ENCODE data around the gene CD9.

The CD9 gene

GRCh38 chr12:6181583-6182278, 18.5 kb upstream of the CD9 start:
- no peak for ATAC-seq (ENCODE audit: insufficient read depth, low read depth)
- TF ChIP-seq, protein P1, sequence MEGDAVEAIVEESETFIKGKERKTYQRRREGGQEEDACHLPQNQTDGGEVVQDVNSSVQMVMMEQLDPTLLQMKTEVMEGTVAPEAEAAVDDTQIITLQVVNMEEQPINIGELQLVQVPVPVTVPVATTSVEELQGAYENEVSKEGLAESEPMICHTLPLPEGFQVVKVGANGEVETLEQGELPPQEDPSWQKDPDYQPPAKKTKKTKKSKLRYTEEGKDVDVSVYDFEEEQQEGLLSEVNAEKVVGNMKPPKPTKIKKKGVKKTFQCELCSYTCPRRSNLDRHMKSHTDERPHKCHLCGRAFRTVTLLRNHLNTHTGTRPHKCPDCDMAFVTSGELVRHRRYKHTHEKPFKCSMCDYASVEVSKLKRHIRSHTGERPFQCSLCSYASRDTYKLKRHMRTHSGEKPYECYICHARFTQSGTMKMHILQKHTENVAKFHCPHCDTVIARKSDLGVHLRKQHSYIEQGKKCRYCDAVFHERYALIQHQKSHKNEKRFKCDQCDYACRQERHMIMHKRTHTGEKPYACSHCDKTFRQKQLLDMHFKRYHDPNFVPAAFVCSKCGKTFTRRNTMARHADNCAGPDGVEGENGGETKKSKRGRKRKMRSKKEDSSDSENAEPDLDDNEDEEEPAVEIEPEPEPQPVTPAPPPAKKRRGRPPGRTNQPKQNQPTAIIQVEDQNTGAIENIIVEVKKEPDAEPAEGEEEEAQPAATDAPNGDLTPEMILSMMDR (IDR thresholded peaks at IDR 0.05; ENCODE audit: borderline replicate concordance, extremely low read depth, low read length, poor library complexity, severe bottlenecking): no peak
- no peak for TF ChIP-seq EZH2 (IDR thresholded peaks at IDR 0.05; ENCODE audit: borderline replicate concordance, low read depth, low read length, severe bottlenecking)
- no peak for DNase-seq
- no peaks in the 10 kb centered on the region for H4K20me1 ChIP-seq (ENCODE audit: insufficient read depth, low read length)
- no peaks in the 10 kb centered on the region for H3K4me1 ChIP-seq (ENCODE audit: insufficient read depth, low read length)
- no peaks in the 10 kb centered on the region for H3K79me2 ChIP-seq (ENCODE audit: insufficient read depth, low read length)
- no peak overlapping the region for H3K4me3 ChIP-seq (ENCODE audit: low read depth in 1 of 2, low read length in 2 of 2)
- no peaks in the 10 kb centered on the region for H3K36me3 ChIP-seq (ENCODE audit: insufficient read depth, low read length)
- no peaks in the 10 kb centered on the region for H3K9me3 ChIP-seq (ENCODE audit: insufficient read depth, low read length, severe bottlenecking)
- no peak overlapping the region for H3K9ac ChIP-seq (ENCODE audit: low read depth, low read length)
- no peak overlapping the region for H3K27ac ChIP-seq (ENCODE audit: low read length)
- H3K4me2 ChIP-seq (ENCODE audit: insufficient read depth, low read length): no peak overlapping the region
- no peak overlapping the region for H2AFZ ChIP-seq (ENCODE audit: low read depth, low read length)
- H3K27me3 ChIP-seq (ENCODE audit: insufficient read depth, low read length, poor library complexity): peaks cover 9% of the 10 kb centered on the region

DNA sequence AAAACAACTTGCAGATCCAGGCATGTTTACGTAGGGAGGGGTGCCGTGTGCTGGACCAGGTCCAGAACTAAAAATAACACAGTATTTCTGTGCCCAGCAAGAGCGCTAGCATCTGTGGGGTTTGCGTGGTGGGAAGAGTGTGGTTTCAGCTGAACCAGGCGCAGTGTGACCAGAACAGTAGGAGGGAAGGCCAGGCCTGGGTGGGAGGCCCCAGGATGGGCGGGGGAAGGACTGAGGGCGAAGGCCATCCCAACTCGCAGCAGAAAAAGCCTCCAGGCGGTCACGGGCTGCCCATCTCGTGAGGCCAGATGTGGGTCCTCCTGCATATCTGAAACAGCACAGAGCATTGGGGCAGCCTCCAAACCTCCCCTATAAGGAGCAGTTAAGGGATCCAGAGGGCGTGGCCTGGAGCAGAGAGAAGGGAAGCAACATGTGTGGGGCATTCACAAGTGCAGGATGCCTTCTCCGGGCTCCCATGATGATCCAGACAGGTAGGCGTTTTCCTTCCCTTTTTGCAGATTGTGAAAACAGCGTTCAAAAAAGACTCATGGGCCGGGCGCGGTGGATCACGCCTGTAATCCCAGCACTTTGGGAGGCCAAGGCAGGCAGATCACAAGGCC, 17.8 kb upstream of the CD9 start:
- no peak overlapping the region for H3K4me2 ChIP-seq (ENCODE audit: insufficient read depth, low read length)
- ATAC-seq (ENCODE audit: insufficient read depth, low read depth): no peak

DNA sequence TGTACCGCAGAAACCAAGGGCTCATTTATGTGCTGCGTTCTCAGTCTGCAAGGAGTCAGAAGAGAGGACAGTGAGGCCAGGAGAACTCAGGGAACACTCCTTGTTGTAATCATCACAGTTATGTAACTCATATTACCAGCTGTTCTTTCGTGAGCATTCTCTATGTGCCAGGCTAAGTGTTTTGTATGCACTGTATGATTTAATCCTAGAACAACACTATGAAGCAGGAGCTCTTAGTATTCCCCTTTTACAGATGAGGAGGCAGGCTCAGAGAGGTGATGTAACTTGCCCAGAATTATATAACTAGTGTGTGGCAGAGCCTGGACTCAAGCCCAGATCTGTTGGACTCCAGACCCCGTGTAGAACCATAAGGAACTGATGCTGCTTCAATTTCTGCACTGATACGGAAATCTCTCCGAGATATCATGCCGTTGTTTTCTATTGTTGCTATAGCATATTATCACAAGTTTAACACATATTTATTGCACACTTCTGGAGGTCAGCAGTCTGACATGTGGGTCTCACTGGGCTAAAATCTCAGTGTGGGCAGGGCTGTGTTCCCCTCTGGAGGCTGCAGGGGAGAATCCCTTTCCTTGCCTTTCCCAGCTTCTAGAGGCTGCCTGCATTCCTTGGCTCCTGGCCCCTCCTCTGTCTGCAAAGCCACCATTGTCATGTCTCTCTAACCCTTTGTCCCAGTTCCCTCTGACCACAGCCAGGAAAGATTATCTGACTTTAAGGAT, 16.3 kb upstream of the CD9 start:
- H3K27ac ChIP-seq (ENCODE audit: low read length): no peak overlapping the region
- H3K36me3 ChIP-seq (ENCODE audit: insufficient read depth, low read length): no peaks in the 10 kb centered on the region
- no peak overlapping the region for H3K9ac ChIP-seq (ENCODE audit: low read depth, low read length)
- H4K20me1 ChIP-seq (ENCODE audit: insufficient read depth, low read length): no peaks in the 10 kb centered on the region
- H3K4me1 ChIP-seq (ENCODE audit: insufficient read depth, low read length): no peaks in the 10 kb centered on the region
- peaks cover 8% of the 10 kb centered on the region for H3K27me3 ChIP-seq (ENCODE audit: insufficient read depth, low read length, poor library complexity)
- no peak overlapping the region for H2AFZ ChIP-seq (ENCODE audit: low read depth, low read length)
- H3K4me2 ChIP-seq (ENCODE audit: insufficient read depth, low read length): no peak overlapping the region
- DNase-seq (no peak), ATAC-seq (ENCODE audit: insufficient read depth, low read depth) (no peak)
- H3K4me3 ChIP-seq (ENCODE audit: low read depth in 1 of 2, low read length in 2 of 2): no peak overlapping the region
- TF ChIP-seq EZH2 (IDR thresholded peaks at IDR 0.05; ENCODE audit: borderline replicate concordance, low read depth, low read length, severe bottlenecking): no peak
- TF ChIP-seq, protein P1 (IDR thresholded peaks at IDR 0.05; ENCODE audit: borderline replicate concordance, extremely low read depth, low read length, poor library complexity, severe bottlenecking): no peak
- no peaks in the 10 kb centered on the region for H3K9me3 ChIP-seq (ENCODE audit: insufficient read depth, low read length, severe bottlenecking)
- H3K79me2 ChIP-seq (ENCODE audit: insufficient read depth, low read length): no peaks in the 10 kb centered on the region

More for the DNA sequence above, 17.8 kb upstream of the CD9 start:
- Histone ChIP-seq H4K20me1 (ENCODE audit: insufficient read depth, low read length) (no peaks in the 10 kb centered on the region), H3K4me1 (ENCODE audit: insufficient read depth, low read length) (no peaks in the 10 kb centered on the region), H3K27me3 (ENCODE audit: insufficient read depth, low read length, poor library complexity) (peaks cover 9% of the 10 kb centered on the region), H3K4me3 (ENCODE audit: low read depth in 1 of 2, low read length in 2 of 2) (no peak overlapping the region), H3K36me3 (ENCODE audit: insufficient read depth, low read length) (no peaks in the 10 kb centered on the region), H2AFZ (ENCODE audit: low read depth, low read length) (no peak overlapping the region), H3K27ac (ENCODE audit: low read length) (no peak overlapping the region), H3K9ac (ENCODE audit: low read depth, low read length) (no peak overlapping the region), H3K9me3 (ENCODE audit: insufficient read depth, low read length, severe bottlenecking) (no peaks in the 10 kb centered on the region), H3K79me2 (ENCODE audit: insufficient read depth, low read length) (no peaks in the 10 kb centered on the region)
- DNase-seq: no peak
- TF ChIP-seq, protein P1 (IDR thresholded peaks at IDR 0.05; ENCODE audit: borderline replicate concordance, extremely low read depth, low read length, poor library complexity, severe bottlenecking): no peak
- no peak for TF ChIP-seq EZH2 (IDR thresholded peaks at IDR 0.05; ENCODE audit: borderline replicate concordance, low read depth, low read length, severe bottlenecking)

Measured in DND-41 (cell line).